Loucy (cell line): ENCODE data around the gene OR2V1.

Experiments
- H2AFZ ChIP-seq: fragments of 200-600 bp; sonication (generic); 2 replicates; pipeline ENCODE4 v1.6.0; 2016; ENCODE audit warnings: antibody characterized with exemption, mild to moderate bottlenecking, low read length, moderate library complexity
- H3F3A ChIP-seq: fragments of 200-600 bp; 2 replicates; pipeline ENCODE4 v1.6.0; 2016; ENCODE audit warnings: antibody characterized with exemption, low read depth, mild to moderate bottlenecking
- H3K27me3 ChIP-seq: fragments of 200-600 bp; sonication (generic); 2 replicates; pipeline ENCODE4 v1.6.1; 2014; ENCODE audit warnings: low read length, mild to moderate bottlenecking; ENCODE audit not compliant: insufficient read depth, poor library complexity, severe bottlenecking
- H3K36me3 ChIP-seq: fragments of 200-600 bp; sonication (generic); 2 replicates; pipeline ENCODE4 v1.6.1; 2016; ENCODE audit warnings: low read length; ENCODE audit not compliant: insufficient read depth
- H3K4me1 ChIP-seq: fragments of 200-600 bp; sonication (generic); 2 replicates; pipeline ENCODE4 v1.5.1; 2014; ENCODE audit warnings: low read length, mild to moderate bottlenecking; ENCODE audit not compliant: insufficient read depth, poor library complexity, severe bottlenecking
- H3K4me2 ChIP-seq: fragments of 200-600 bp; sonication (generic); 2 replicates; pipeline ENCODE4 v1.6.0; 2014; ENCODE audit warnings: antibody characterized with exemption, low read length, low read depth, mild to moderate bottlenecking; ENCODE audit not compliant: poor library complexity, severe bottlenecking
- H3K4me3 ChIP-seq: fragments of 200-600 bp; sonication (generic); 2 replicates; pipeline ENCODE4 v1.5.1; 2014; ENCODE audit warnings: low read length, mild to moderate bottlenecking, mixed read lengths; ENCODE audit not compliant: poor library complexity, severe bottlenecking
- H3K79me2 ChIP-seq: fragments of 200-600 bp; sonication (generic); 2 replicates; pipeline ENCODE4 v1.6.1; 2014; ENCODE audit warnings: low read length; ENCODE audit not compliant: insufficient read depth
- H3K9ac ChIP-seq: fragments of 200-600 bp; sonication (generic); 2 replicates; pipeline ENCODE4 v1.6.0; 2014; ENCODE audit warnings: mild to moderate bottlenecking, low read depth, low read length, moderate library complexity; ENCODE audit not compliant: poor library complexity, severe bottlenecking
- H3K9me2 ChIP-seq: fragments of 200-600 bp; sonication (generic); replicated peaks from 2 replicates; pipeline ENCODE4 v1.6.1; 2016; ENCODE audit warnings: low read depth, low read length, mixed read lengths
- H3K9me3 ChIP-seq: fragments of 200-600 bp; sonication (generic); 2 replicates; pipeline ENCODE4 v1.6.1; 2014; ENCODE audit warnings: mild to moderate bottlenecking, antibody characterized with exemption, low read length, low read depth; ENCODE audit not compliant: insufficient read depth
- H4K20me1 ChIP-seq: fragments of 200-600 bp; sonication (generic); 2 replicates; pipeline ENCODE4 v1.6.0; 2014; ENCODE audit warnings: antibody characterized with exemption, low read length, mild to moderate bottlenecking; ENCODE audit not compliant: insufficient read depth, poor library complexity, severe bottlenecking
- EZH2phosphoT487 ChIP-seq: fragments of 200-600 bp; IDR thresholded peaks from 2 replicates; pipeline ENCODE4 v1.6.1; 2018; ENCODE audit warnings: antibody characterized with exemption, mild to moderate bottlenecking, moderate library complexity, borderline replicate concordance
- TF ChIP-seq, protein P1 (sequence below): fragments of 200-600 bp; sonication (generic); conservative IDR thresholded peaks from 2 replicates; pipeline ENCODE4 v1.5.1; 2014; ENCODE audit warnings: mild to moderate bottlenecking, antibody characterized with exemption, low read length

OR2V1 gene

DNA sequence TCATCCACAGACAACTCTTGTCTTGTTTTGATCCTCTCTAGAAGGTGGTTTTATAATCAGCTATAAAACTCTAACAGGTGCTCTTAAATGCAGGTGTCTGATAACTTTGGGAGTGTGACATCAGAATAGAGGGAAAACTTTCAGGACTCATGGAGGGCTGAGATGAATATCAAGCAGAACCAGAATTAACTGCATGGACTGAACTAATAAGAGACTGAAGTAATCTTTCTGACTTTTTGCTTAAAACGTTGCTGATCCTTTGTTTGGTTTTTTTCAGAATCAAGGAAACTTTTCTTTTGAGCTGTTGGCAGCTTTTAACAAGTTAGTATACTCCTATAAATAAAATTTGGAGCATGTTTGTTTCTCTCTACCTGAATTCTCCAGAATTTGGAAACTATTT lies 14.2 kb upstream of the OR2V1 start:
- no peaks in the 10 kb centered on the region for H3F3A ChIP-seq
- H3K9ac ChIP-seq: no peak overlapping the region
- no peaks in the 10 kb centered on the region for H3K9me2 ChIP-seq
- no peak overlapping the region for H3K4me3 ChIP-seq
- H3K27me3 ChIP-seq: no peaks in the 10 kb centered on the region
- TF ChIP-seq, protein P1, sequence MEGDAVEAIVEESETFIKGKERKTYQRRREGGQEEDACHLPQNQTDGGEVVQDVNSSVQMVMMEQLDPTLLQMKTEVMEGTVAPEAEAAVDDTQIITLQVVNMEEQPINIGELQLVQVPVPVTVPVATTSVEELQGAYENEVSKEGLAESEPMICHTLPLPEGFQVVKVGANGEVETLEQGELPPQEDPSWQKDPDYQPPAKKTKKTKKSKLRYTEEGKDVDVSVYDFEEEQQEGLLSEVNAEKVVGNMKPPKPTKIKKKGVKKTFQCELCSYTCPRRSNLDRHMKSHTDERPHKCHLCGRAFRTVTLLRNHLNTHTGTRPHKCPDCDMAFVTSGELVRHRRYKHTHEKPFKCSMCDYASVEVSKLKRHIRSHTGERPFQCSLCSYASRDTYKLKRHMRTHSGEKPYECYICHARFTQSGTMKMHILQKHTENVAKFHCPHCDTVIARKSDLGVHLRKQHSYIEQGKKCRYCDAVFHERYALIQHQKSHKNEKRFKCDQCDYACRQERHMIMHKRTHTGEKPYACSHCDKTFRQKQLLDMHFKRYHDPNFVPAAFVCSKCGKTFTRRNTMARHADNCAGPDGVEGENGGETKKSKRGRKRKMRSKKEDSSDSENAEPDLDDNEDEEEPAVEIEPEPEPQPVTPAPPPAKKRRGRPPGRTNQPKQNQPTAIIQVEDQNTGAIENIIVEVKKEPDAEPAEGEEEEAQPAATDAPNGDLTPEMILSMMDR: no peak
- TF ChIP-seq EZH2phosphoT487: no peak
- H3K9me3 ChIP-seq: no peaks in the 10 kb centered on the region
- no peak overlapping the region for H2AFZ ChIP-seq
- no peak overlapping the region for H3K4me2 ChIP-seq
- no peaks in the 10 kb centered on the region for H3K36me3 ChIP-seq
- no peaks in the 10 kb centered on the region for H3K4me1 ChIP-seq
- no peaks in the 10 kb centered on the region for H4K20me1 ChIP-seq
- no peaks in the 10 kb centered on the region for H3K79me2 ChIP-seq

DNA sequence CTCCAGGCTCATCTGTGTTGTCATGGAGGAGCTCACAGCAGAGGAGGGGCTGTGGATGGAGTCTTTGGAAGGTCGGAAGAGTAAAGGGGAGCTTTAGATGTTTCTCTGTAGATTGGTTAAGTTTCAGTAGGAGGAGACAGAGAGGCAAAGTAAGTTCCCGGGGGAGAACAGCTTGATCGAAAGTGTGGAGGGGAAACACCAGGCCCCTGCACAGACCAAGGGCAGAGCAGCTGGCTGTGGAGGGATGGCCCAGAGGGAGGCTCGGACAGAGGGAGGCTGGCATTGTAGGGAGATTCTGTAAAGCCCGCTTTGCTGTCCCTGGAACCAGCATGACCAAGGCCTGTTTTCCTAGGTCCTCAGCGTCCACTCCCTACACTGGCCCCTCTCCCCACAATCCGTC lies 11.1 kb upstream of the OR2V1 start:
- H3K79me2 ChIP-seq: no peaks in the 10 kb centered on the region
- no peaks in the 10 kb centered on the region for H3K27me3 ChIP-seq
- no peak overlapping the region for H3K4me2 ChIP-seq
- H3F3A ChIP-seq: no peaks in the 10 kb centered on the region
- H3K4me1 ChIP-seq: no peaks in the 10 kb centered on the region
- no peak overlapping the region for H3K9ac ChIP-seq
- H4K20me1 ChIP-seq: no peaks in the 10 kb centered on the region
- no peak overlapping the region for H3K4me3 ChIP-seq
- no peak overlapping the region for H2AFZ ChIP-seq
- H3K9me2 ChIP-seq: no peaks in the 10 kb centered on the region
- no peaks in the 10 kb centered on the region for H3K9me3 ChIP-seq
- TF ChIP-seq, protein P1: no peak
- no peaks in the 10 kb centered on the region for H3K36me3 ChIP-seq

DNA sequence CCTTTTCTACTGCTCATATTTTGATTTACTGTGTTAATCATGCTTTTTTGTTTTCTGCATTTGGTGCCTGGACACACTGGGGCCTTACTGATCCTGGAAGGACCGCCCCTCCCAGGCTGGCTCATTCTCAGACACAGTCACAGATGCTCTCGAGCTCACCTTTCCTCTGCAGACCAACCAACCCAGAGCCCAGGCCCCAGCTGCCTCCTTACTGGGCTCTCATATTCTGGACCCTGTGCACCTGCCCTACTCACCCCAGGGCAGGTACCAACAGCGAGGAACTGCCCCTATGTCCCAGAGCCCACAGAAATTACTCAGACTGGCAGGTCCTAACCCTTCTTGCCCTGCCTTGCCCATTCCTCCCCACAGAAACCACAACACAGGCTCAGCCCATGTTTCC lies 9.8 kb upstream of the OR2V1 start:
- H3K79me2 ChIP-seq: no peaks in the 10 kb centered on the region
- H3K4me3 ChIP-seq: no peak overlapping the region
- no peaks in the 10 kb centered on the region for H3K36me3 ChIP-seq
- no peak overlapping the region for H2AFZ ChIP-seq
- H3K27me3 ChIP-seq: no peaks in the 10 kb centered on the region
- no peak for TF ChIP-seq EZH2phosphoT487
- TF ChIP-seq, protein P1: no peak
- H3F3A ChIP-seq: no peaks in the 10 kb centered on the region
- H3K9ac ChIP-seq: no peak overlapping the region
- no peaks in the 10 kb centered on the region for H3K9me2 ChIP-seq
- H3K4me1 ChIP-seq: no peaks in the 10 kb centered on the region
- no peak overlapping the region for H3K4me2 ChIP-seq
- H4K20me1 ChIP-seq: no peaks in the 10 kb centered on the region
- H3K9me3 ChIP-seq: no peaks in the 10 kb centered on the region
